Type B pancreatic cell (in vitro differentiated cells): Measurements from ENCODE around the gene CEP170. TPM values are rescaled to one million over a fixed set of nuclear protein-coding genes. Genes with fewer than 3 reads are reported as not detected.
"Not testable (repeated sequence)": the region's sequence is repeated elsewhere in the genome, so short reads cannot be mapped to it uniquely, and the experiment has no call there.

Experiments used
- DNase-seq: peaks from one replicate; pipeline ENCODE4 v3.0.0; 2021; ENCODE audit warnings: mixed read lengths; ENCODE audit not compliant: unreplicated experiment; ENCODE audit errors: extremely low spot score
- H3K27ac Mint-ChIP-seq: 2 replicates; pipeline ENCODE4 v1.8.0; 2021; ENCODE audit warnings: mild to moderate bottlenecking, mixed read lengths
- H3K27me3 Mint-ChIP-seq: 2 replicates; pipeline ENCODE4 v1.8.0; 2021; ENCODE audit warnings: mixed read lengths
- H3K36me3 Mint-ChIP-seq: 2 replicates; pipeline ENCODE4 v1.8.0; 2021; ENCODE audit warnings: mixed read lengths
- H3K4me1 Mint-ChIP-seq: one replicate; pipeline ENCODE4 v1.8.0; 2021; ENCODE audit warnings: mixed read lengths; ENCODE audit not compliant: unreplicated experiment
- H3K4me3 Mint-ChIP-seq: 2 replicates; pipeline ENCODE4 v1.8.0; 2021; ENCODE audit warnings: mild to moderate bottlenecking, mixed read lengths
- H3K9me3 Mint-ChIP-seq: 2 replicates; pipeline ENCODE4 v1.8.0; 2021; ENCODE audit warnings: mixed read lengths
- CTCF ChIP-seq: fragments of 200-600 bp; sonication (generic); conservative IDR thresholded peaks from 2 replicates; pipeline ENCODE4 v1.5.0; 2021; ENCODE audit warnings: antibody characterized with exemption, mild to moderate bottlenecking
- total RNA-seq: library from RNA; stranded (reverse); gene quantifications from 2 replicates; pipeline ENCODE4 v1.2.1, GENCODE V29; 2021; ENCODE audit warnings: low replicate concordance

CEP170 gene
- total RNA-seq, 1 donor from 2014 or later, result 83.8 TPM

- H3K4me3 Mint-ChIP-seq, H3K27me3 Mint-ChIP-seq, H3K9me3 Mint-ChIP-seq, H3K27ac Mint-ChIP-seq, H3K4me1 Mint-ChIP-seq, DNase-seq: not testable (repeated sequence)
- peaks cover 10% of the 10 kb centered on the region for H3K36me3 Mint-ChIP-seq
Observed at GRCh38 chr1:243149120-243149519, 106.0 kb downstream of the CEP170 start.

- not testable (repeated sequence) for H3K9me3 Mint-ChIP-seq, H3K27ac Mint-ChIP-seq, DNase-seq, H3K4me3 Mint-ChIP-seq, H3K27me3 Mint-ChIP-seq, H3K4me1 Mint-ChIP-seq
- H3K36me3 Mint-ChIP-seq, result peaks cover 10% of the 10 kb centered on the region
Observed at GRCh38 chr1:243147351-243147750, 107.7 kb downstream of the CEP170 start.

GRCh38 chr1:243140498-243140897 lies 114.6 kb downstream of the CEP170 start:
- not testable (repeated sequence) for H3K9me3 Mint-ChIP-seq, H3K27me3 Mint-ChIP-seq, H3K27ac Mint-ChIP-seq, DNase-seq, H3K4me1 Mint-ChIP-seq, H3K4me3 Mint-ChIP-seq, H3K36me3 Mint-ChIP-seq
- TF ChIP-seq CTCF, result peak; percentile 50

GRCh38 chr1:243122876-243123409 lies 132.1 kb downstream of the CEP170 start:
- not testable (repeated sequence) for H3K36me3 Mint-ChIP-seq, H3K4me1 Mint-ChIP-seq, DNase-seq, H3K27me3 Mint-ChIP-seq, H3K27ac Mint-ChIP-seq, H3K4me3 Mint-ChIP-seq, H3K9me3 Mint-ChIP-seq

GRCh38 chr1:243121939-243122338 lies 133.1 kb downstream of the CEP170 start:
- H3K9me3 Mint-ChIP-seq, H3K27ac Mint-ChIP-seq, H3K36me3 Mint-ChIP-seq, H3K4me1 Mint-ChIP-seq, H3K4me3 Mint-ChIP-seq, H3K27me3 Mint-ChIP-seq, DNase-seq: not testable (repeated sequence)

- not testable (repeated sequence) for H3K9me3 Mint-ChIP-seq, H3K27me3 Mint-ChIP-seq, H3K36me3 Mint-ChIP-seq, H3K27ac Mint-ChIP-seq, H3K4me3 Mint-ChIP-seq, DNase-seq
- H3K4me1 Mint-ChIP-seq, result peaks cover 11% of the 10 kb centered on the region
- peak; percentile 38 for TF ChIP-seq CTCF
Observed at GRCh38 chr1:243118601-243119322, 136.3 kb downstream of the CEP170 start.

- not testable (repeated sequence) for H3K4me1 Mint-ChIP-seq, H3K36me3 Mint-ChIP-seq, H3K4me3 Mint-ChIP-seq, H3K9me3 Mint-ChIP-seq, DNase-seq, H3K27me3 Mint-ChIP-seq, H3K27ac Mint-ChIP-seq
Observed at GRCh38 chr1:243116187-243116586, 138.9 kb downstream of the CEP170 start.

GRCh38 chr1:243114769-243115168 lies 140.3 kb downstream of the CEP170 start:
- not testable (repeated sequence) for H3K27me3 Mint-ChIP-seq, H3K4me3 Mint-ChIP-seq, H3K36me3 Mint-ChIP-seq, H3K27ac Mint-ChIP-seq, H3K4me1 Mint-ChIP-seq, DNase-seq, H3K9me3 Mint-ChIP-seq

- not testable (repeated sequence) for H3K27me3 Mint-ChIP-seq, H3K4me3 Mint-ChIP-seq, H3K4me1 Mint-ChIP-seq, H3K9me3 Mint-ChIP-seq, H3K36me3 Mint-ChIP-seq, DNase-seq, H3K27ac Mint-ChIP-seq
Observed at GRCh38 chr1:243114059-243114713, 140.9 kb downstream of the CEP170 start.

- H3K4me1 Mint-ChIP-seq, H3K36me3 Mint-ChIP-seq, H3K9me3 Mint-ChIP-seq, H3K27ac Mint-ChIP-seq, H3K27me3 Mint-ChIP-seq, DNase-seq, H3K4me3 Mint-ChIP-seq: not testable (repeated sequence)
Observed at GRCh38 chr1:243107171-243107570, 147.9 kb downstream of the CEP170 start.

- not testable (repeated sequence) for H3K4me1 Mint-ChIP-seq, DNase-seq, H3K36me3 Mint-ChIP-seq, H3K4me3 Mint-ChIP-seq, H3K27me3 Mint-ChIP-seq, H3K9me3 Mint-ChIP-seq
- H3K27ac Mint-ChIP-seq, result peak overlapping the region; percentile 85
Observed at GRCh38 chr1:243105652-243106332, 149.3 kb downstream of the CEP170 start.

GRCh38 chr1:243105104-243105503 lies 150.0 kb downstream of the CEP170 start:
- not testable (repeated sequence) for DNase-seq, H3K36me3 Mint-ChIP-seq, H3K4me1 Mint-ChIP-seq, H3K27me3 Mint-ChIP-seq, H3K9me3 Mint-ChIP-seq
- H3K27ac Mint-ChIP-seq, result peak overlapping the region; percentile 85
- H3K4me3 Mint-ChIP-seq, result peak overlapping the region; percentile 9
